PC-9 (cell line): Measurements from ENCODE around the gene TSC22D3. TPM values are rescaled to one million over a fixed set of nuclear protein-coding genes. Genes with fewer than 3 reads are reported as not detected.
A peak's percentile ranks its signal among the peaks of the same experiment; 100 is the strongest.

Experiments used
- BruUV-seq: library from RNA; stranded (reverse); fragments of 400-500 nt; replicated peaks from 2 replicates; lab custom pipeline; 2021; lab: Mats Ljungman, UMichigan
- CTCF ChIA-PET: fragments of 300-600 bp; sonication (Branson Sonifier 250); formaldehyde crosslinking; loops from one replicate; lab custom pipeline; 2022; ENCODE audit warnings: antibody characterized with exemption; lab: Charles Lee
- POLR2A ChIA-PET: fragments of 300-600 bp; sonication (Branson Sonifier 250); formaldehyde crosslinking; loops from one replicate; lab custom pipeline; 2022; ENCODE audit warnings: antibody characterized with exemption; ENCODE audit not compliant: unreplicated experiment; lab: Charles Lee
- DNase-seq, 2 experiments: peaks; one replicate each; pipeline versions ENCODE4 v3.0.0 to v3.0.0-alpha.2; 2015 to 2022; ENCODE audit warnings: mixed read lengths in 1 of 2
- H2AFZ ChIP-seq: fragments of 200-600 bp; sonication (generic); 2 replicates; pipeline ENCODE4 v1.8.1; 2017; ENCODE audit warnings: antibody characterized with exemption
- H3F3A ChIP-seq: fragments of 200-600 bp; sonication (generic); 2 replicates; pipeline ENCODE4 v1.8.1; 2017; ENCODE audit warnings: antibody characterized with exemption, mild to moderate bottlenecking, low read depth; ENCODE audit not compliant: insufficient read depth
- H3K27ac ChIP-seq: fragments of 200-600 bp; sonication (generic); 2 replicates; pipeline ENCODE4 v1.6.1; 2016; ENCODE audit warnings: mixed run types
- H3K27me3 ChIP-seq: fragments of 200-600 bp; sonication (generic); 2 replicates; pipeline ENCODE4 v1.6.1; 2016; ENCODE audit warnings: low read depth, mixed run types; ENCODE audit not compliant: insufficient read depth
- H3K36me3 ChIP-seq: fragments of 200-600 bp; sonication (generic); 2 replicates; pipeline ENCODE4 v1.6.1; 2016; ENCODE audit warnings: low read depth, mixed run types
- H3K4me1 ChIP-seq: fragments of 200-600 bp; sonication (generic); replicated peaks from 2 replicates; pipeline ENCODE4 v1.6.1; 2016; ENCODE audit warnings: mixed run types; ENCODE audit not compliant: insufficient read depth
- H3K4me2 ChIP-seq: fragments of 200-600 bp; sonication (generic); 2 replicates; pipeline ENCODE4 v1.6.1; 2017; ENCODE audit warnings: mixed run types
- H3K4me3 ChIP-seq: fragments of 200-600 bp; sonication (generic); 2 replicates; pipeline ENCODE4 v1.6.1; 2016; ENCODE audit warnings: mixed run types
- H3K79me2 ChIP-seq: fragments of 200-600 bp; sonication (generic); 2 replicates; pipeline ENCODE4 v1.6.1; 2017; ENCODE audit warnings: low read depth, mixed run types
- H3K9me2 ChIP-seq: fragments of 200-600 bp; sonication (generic); 2 replicates; pipeline ENCODE4 v1.8.1; 2017; ENCODE audit warnings: mild to moderate bottlenecking; ENCODE audit not compliant: insufficient read depth
- H3K9me3 ChIP-seq: fragments of 200-600 bp; sonication (generic); 2 replicates; pipeline ENCODE4 v1.8.1; 2016; ENCODE audit warnings: low read depth; ENCODE audit not compliant: insufficient read depth
- H4K20me1 ChIP-seq: fragments of 200-600 bp; sonication (generic); 2 replicates; pipeline ENCODE4 v1.8.1; 2017; ENCODE audit not compliant: insufficient read depth
- EZH2 ChIP-seq: fragments of 200-600 bp; sonication (generic); IDR thresholded peaks from 2 replicates; pipeline ENCODE4 v1.8.0; 2017; ENCODE audit warnings: antibody characterized with exemption, low read depth
- intact Hi-C: fragments of 100-400 bp; cut with micrococcal nuclease; formaldehyde crosslinking; loops from one replicate; pipeline ENCODE4 v1.10.0; 2022; ENCODE audit not compliant: unreplicated experiment
- total RNA-seq: library from RNA; stranded (reverse); gene quantifications from 2 replicates; pipeline ENCODE4 v1.2.3, GENCODE V29; 2021
- TF ChIP-seq, protein P1 (sequence below): fragments of 200-600 bp; sonication (generic); conservative IDR thresholded peaks from 2 replicates; pipeline ENCODE4 v1.6.1; 2017; ENCODE audit warnings: mixed run types, antibody characterized with exemption, mild to moderate bottlenecking, moderate library complexity

TSC22D3 gene
- total RNA-seq, 1 experiment from 2014 or later, result 43.9 TPM

DNA sequence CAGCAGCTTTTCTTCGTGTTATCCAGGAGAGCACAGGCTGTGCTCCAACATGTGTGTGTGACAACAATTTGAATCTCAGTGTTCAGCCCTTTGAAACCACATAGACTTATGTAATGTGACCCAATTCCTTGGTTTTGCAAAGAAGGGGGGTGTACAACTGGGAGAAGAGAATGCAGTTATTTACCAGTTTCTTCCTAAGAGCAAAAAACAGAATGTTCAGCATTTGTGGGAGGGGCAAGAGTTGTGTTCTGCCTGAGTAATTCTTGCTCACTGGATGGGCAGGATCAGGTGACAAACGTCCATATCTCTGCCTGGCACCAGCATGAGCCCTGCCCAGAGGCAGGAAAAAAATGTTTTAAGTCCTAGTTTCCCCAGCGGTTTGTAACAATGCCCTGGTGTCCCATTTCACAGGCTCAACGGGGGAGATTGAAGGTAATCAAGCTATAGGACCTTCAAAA is 75.2 kb downstream of the TSC22D3 start:
- Histone ChIP-seq H2AFZ (peak overlapping the region; percentile 65; the same call in 1 of the 2 replicates), H3K27me3 (no peaks in the 10 kb centered on the region), H3K36me3 (no peaks in the 10 kb centered on the region), H4K20me1 (no peaks in the 10 kb centered on the region), H3K9me2 (no peaks in the 10 kb centered on the region), H3K4me1 (peaks cover 18% of the 10 kb centered on the region), H3K9me3 (no peaks in the 10 kb centered on the region), H3K4me2 (peak overlapping the region; percentile 44), H3K4me3 (no peak overlapping the region), H3K27ac (no peak overlapping the region), H3K79me2 (no peaks in the 10 kb centered on the region), H3F3A (no peaks in the 10 kb centered on the region)
- DNase-seq, result peak; percentile 26 to 72
- intact Hi-C loops, result no loop called here
- TF ChIP-seq EZH2, result no peak
- TF ChIP-seq, protein P1, sequence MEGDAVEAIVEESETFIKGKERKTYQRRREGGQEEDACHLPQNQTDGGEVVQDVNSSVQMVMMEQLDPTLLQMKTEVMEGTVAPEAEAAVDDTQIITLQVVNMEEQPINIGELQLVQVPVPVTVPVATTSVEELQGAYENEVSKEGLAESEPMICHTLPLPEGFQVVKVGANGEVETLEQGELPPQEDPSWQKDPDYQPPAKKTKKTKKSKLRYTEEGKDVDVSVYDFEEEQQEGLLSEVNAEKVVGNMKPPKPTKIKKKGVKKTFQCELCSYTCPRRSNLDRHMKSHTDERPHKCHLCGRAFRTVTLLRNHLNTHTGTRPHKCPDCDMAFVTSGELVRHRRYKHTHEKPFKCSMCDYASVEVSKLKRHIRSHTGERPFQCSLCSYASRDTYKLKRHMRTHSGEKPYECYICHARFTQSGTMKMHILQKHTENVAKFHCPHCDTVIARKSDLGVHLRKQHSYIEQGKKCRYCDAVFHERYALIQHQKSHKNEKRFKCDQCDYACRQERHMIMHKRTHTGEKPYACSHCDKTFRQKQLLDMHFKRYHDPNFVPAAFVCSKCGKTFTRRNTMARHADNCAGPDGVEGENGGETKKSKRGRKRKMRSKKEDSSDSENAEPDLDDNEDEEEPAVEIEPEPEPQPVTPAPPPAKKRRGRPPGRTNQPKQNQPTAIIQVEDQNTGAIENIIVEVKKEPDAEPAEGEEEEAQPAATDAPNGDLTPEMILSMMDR, result no peak
- ChIA-PET CTCF (no interaction called here), POLR2A (no interaction called here)
- BruUV-seq, result no TSS peak

DNA sequence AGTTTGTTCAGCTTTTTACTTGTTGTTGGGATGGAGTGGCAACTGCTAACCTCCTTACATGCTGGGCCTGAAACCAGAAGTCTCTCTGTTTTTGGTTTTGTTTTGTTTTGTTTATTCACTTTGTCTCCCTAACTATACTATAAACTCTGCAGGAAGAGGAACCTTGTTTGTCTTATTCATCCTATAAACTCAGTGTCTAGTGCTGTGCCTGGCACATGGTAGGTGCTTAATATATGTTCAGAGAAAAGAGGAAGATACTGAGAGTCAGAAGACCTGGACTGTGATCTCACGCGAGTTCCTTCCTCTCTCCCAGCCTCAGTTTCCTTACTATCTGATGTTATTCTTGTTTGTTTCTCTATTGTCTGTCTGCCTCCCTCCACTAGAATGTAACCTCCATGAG is 76.0 kb downstream of the TSC22D3 start:
- Histone ChIP-seq H3K79me2 (no peaks in the 10 kb centered on the region), H3K27me3 (no peaks in the 10 kb centered on the region), H4K20me1 (no peaks in the 10 kb centered on the region), H3F3A (no peaks in the 10 kb centered on the region), H3K4me2 (no peak overlapping the region), H3K4me1 (peaks cover 18% of the 10 kb centered on the region), H2AFZ (no peak overlapping the region), H3K9me3 (no peaks in the 10 kb centered on the region), H3K4me3 (no peak overlapping the region), H3K9me2 (no peaks in the 10 kb centered on the region), H3K36me3 (no peaks in the 10 kb centered on the region), H3K27ac (no peak overlapping the region)
- CTCF ChIA-PET, result no interaction called here
- no TSS peak for BruUV-seq
- TF ChIP-seq, protein P1, result no peak
- no peak for TF ChIP-seq EZH2
- POLR2A ChIA-PET, result interaction anchor here (0.5 kb wide), 1 partner anchor 10 kb away, joined by 3 read pairs; no protein-coding TSS in a partner anchor
- intact Hi-C loops, result no loop called here
- no peak for DNase-seq

DNA sequence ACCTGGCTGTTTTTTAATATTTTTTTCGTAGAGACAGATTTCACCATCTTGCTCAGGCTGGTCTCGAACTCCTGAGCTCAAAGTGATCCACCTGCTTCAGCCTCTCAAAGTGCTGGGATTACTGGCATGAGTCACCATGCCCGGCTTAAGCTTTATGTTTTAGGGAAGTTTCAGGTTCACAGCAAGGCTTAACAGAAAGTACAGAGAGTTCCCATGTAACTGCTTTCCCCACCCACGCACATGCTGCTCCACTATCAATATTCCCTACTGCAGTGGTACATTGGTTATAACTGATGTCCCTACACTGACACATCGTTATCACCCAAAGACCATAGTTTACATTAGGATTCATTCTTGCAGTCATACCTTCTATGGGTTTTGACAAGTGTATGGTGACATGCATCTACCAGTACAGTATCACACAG is 84.6 kb downstream of the TSC22D3 start:
- DNase-seq, result no peak
- H3K4me1 ChIP-seq, result peaks cover 19% of the 10 kb centered on the region
- no peak overlapping the region for H3K27ac ChIP-seq
- H3K9me3 ChIP-seq, result no peaks in the 10 kb centered on the region
- no peak for TF ChIP-seq EZH2
- TF ChIP-seq, protein P1, result no peak
- no TSS peak for BruUV-seq
- H3K79me2 ChIP-seq, result no peaks in the 10 kb centered on the region
- H3F3A ChIP-seq, result no peaks in the 10 kb centered on the region
- H3K4me2 ChIP-seq, result no peak overlapping the region
- H3K36me3 ChIP-seq, result no peaks in the 10 kb centered on the region
- ChIA-PET POLR2A (no interaction called here), CTCF (no interaction called here)
- no peak overlapping the region for H3K4me3 ChIP-seq
- H3K27me3 ChIP-seq, result no peaks in the 10 kb centered on the region
- intact Hi-C loops, result no loop called here
- H3K9me2 ChIP-seq, result no peaks in the 10 kb centered on the region
- H4K20me1 ChIP-seq, result no peaks in the 10 kb centered on the region
- H2AFZ ChIP-seq, result no peak overlapping the region
